MM.1S (cell line): ENCODE data around the gene TSPAN7.

Experiments used
- EZH2 ChIP-seq: fragments of 300-600 bp; sonication (generic); optimal IDR thresholded peaks from 2 replicates; pipeline ENCODE3; 2017; ENCODE audit warnings: low read depth, mild to moderate bottlenecking, antibody characterized with exemption, low read length, mixed read lengths
- EZH2phosphoT487 ChIP-seq: fragments of 300-600 bp; sonication (generic); IDR thresholded peaks from 2 replicates; pipeline ENCODE4 v1.6.1; 2018; ENCODE audit warnings: antibody characterized with exemption, low read length
- TF ChIP-seq, protein P1 (sequence below): fragments of 300-600 bp; sonication (generic); IDR thresholded peaks from 2 replicates; pipeline ENCODE4 v1.5.1; 2016; ENCODE audit warnings: antibody characterized with exemption, low read length, mixed read lengths

DNA sequence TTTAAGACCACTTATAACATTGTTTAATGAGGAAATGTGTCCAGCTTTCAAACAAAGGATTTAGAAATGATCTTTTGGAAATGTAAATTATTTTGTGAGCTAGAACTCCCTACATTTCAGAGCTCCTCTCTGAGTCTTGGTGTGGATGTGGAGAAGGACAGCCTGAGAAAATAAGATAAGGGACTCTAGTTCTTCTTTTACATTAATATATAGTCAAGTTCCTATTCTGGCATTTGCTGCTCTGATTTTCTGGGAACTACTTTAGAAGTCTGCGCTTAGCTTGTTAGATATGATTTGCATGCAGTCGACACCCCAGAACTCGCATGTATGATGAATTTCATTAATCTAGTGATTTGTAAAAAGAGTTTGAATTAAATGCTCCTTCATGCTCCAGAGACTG lies 45.5 kb downstream of the TSPAN7 start:
- TF ChIP-seq, protein P1, sequence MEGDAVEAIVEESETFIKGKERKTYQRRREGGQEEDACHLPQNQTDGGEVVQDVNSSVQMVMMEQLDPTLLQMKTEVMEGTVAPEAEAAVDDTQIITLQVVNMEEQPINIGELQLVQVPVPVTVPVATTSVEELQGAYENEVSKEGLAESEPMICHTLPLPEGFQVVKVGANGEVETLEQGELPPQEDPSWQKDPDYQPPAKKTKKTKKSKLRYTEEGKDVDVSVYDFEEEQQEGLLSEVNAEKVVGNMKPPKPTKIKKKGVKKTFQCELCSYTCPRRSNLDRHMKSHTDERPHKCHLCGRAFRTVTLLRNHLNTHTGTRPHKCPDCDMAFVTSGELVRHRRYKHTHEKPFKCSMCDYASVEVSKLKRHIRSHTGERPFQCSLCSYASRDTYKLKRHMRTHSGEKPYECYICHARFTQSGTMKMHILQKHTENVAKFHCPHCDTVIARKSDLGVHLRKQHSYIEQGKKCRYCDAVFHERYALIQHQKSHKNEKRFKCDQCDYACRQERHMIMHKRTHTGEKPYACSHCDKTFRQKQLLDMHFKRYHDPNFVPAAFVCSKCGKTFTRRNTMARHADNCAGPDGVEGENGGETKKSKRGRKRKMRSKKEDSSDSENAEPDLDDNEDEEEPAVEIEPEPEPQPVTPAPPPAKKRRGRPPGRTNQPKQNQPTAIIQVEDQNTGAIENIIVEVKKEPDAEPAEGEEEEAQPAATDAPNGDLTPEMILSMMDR, result no peak
- TF ChIP-seq EZH2, result no peak
- no peak for TF ChIP-seq EZH2phosphoT487
